PFSK-1 (cell line): ENCODE results near the gene MVK.

Experiments
- POLR2AphosphoS5 ChIP-seq: IDR thresholded peaks from 2 replicates; pipeline ENCODE4 v1.6.1; 2012; ENCODE audit warnings: low read depth, mild to moderate bottlenecking, control low read depth, low read length, moderate library complexity
- SIN3A ChIP-seq: IDR thresholded peaks from 2 replicates; pipeline ENCODE4 v1.6.1; 2012; ENCODE audit warnings: mild to moderate bottlenecking, low read length, moderate library complexity, borderline replicate concordance; ENCODE audit not compliant: insufficient read depth

- TF ChIP-seq SIN3A: no peak
- TF ChIP-seq POLR2AphosphoS5: no peak
These were observed 16.2 kb downstream of the MVK start for GRCh38 chr12:109589691-109590245.
